NCI-H1048 (cell line): Measurements from ENCODE around the gene MAPK14.

ENCODE experiments used
- DNase-seq: peaks from one replicate; lab custom pipeline; 2025; lab: John Stamatoyannopoulos, UW

Gene MAPK14

GRCh38 chr6:36138667-36139066 lies 111.1 kb downstream of the MAPK14 start:
- DNase-seq, result no peak

- DNase-seq, result no peak
Measured at GRCh38 chr6:36139431-36139830, 111.8 kb downstream of the MAPK14 start.

- DNase-seq, result no peak
Measured at GRCh38 chr6:36139991-36140710, 112.5 kb downstream of the MAPK14 start.

- DNase-seq, result no peak
Measured at GRCh38 chr6:36141091-36141490, 113.5 kb downstream of the MAPK14 start.

GRCh38 chr6:36141961-36142360 lies 114.4 kb downstream of the MAPK14 start:
- no peak for DNase-seq

GRCh38 chr6:36142971-36143838 lies 115.6 kb downstream of the MAPK14 start:
- DNase-seq, result no peak

GRCh38 chr6:36145495-36145894 lies 117.9 kb downstream of the MAPK14 start:
- DNase-seq, result no peak

GRCh38 chr6:36147294-36147693 lies 119.7 kb downstream of the MAPK14 start:
- no peak for DNase-seq

- DNase-seq, result no peak
Measured at GRCh38 chr6:36149476-36149875, 121.9 kb downstream of the MAPK14 start.

- no peak for DNase-seq
Measured at GRCh38 chr6:36150283-36150682, 122.7 kb downstream of the MAPK14 start.

- DNase-seq, result no peak
Measured at GRCh38 chr6:36154286-36154685, 126.7 kb downstream of the MAPK14 start.

GRCh38 chr6:36155662-36156061 lies 128.1 kb downstream of the MAPK14 start:
- DNase-seq, result no peak

GRCh38 chr6:36160147-36160760 lies 132.6 kb downstream of the MAPK14 start:
- DNase-seq, result no peak
